ENCODE data around the gene GARIN5B.

GRCh38 chr19:55340784-55341147 lies 22.3 kb downstream of the GARIN5B start:
- no peak for TF ChIP-seq CBX2 (IDR thresholded peaks at IDR 0.05; ENCODE audit: borderline replicate concordance, low read depth)
- TF ChIP-seq POLR2A (IDR thresholded peaks at IDR 0.05; ENCODE audit: low read length): no peak
- TF ChIP-seq, protein P1, sequence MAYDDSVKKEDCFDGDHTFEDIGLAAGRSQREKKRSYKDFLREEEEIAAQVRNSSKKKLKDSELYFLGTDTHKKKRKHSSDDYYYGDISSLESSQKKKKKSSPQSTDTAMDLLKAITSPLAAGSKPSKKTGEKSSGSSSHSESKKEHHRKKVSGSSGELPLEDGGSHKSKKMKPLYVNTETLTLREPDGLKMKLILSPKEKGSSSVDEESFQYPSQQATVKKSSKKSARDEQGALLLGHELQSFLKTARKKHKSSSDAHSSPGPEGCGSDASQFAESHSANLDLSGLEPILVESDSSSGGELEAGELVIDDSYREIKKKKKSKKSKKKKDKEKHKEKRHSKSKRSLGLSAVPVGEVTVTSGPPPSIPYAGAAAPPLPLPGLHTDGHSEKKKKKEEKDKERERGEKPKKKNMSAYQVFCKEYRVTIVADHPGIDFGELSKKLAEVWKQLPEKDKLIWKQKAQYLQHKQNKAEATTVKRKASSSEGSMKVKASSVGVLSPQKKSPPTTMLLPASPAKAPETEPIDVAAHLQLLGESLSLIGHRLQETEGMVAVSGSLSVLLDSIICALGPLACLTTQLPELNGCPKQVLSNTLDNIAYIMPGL (CRISPR knock-in tag; IDR thresholded peaks at IDR 0.05; ENCODE audit: borderline replicate concordance): no peak
- TF ChIP-seq RNF2 (IDR thresholded peaks at IDR 0.05; ENCODE audit: borderline replicate concordance, low read depth): no peak
- TF ChIP-seq, protein P2, sequence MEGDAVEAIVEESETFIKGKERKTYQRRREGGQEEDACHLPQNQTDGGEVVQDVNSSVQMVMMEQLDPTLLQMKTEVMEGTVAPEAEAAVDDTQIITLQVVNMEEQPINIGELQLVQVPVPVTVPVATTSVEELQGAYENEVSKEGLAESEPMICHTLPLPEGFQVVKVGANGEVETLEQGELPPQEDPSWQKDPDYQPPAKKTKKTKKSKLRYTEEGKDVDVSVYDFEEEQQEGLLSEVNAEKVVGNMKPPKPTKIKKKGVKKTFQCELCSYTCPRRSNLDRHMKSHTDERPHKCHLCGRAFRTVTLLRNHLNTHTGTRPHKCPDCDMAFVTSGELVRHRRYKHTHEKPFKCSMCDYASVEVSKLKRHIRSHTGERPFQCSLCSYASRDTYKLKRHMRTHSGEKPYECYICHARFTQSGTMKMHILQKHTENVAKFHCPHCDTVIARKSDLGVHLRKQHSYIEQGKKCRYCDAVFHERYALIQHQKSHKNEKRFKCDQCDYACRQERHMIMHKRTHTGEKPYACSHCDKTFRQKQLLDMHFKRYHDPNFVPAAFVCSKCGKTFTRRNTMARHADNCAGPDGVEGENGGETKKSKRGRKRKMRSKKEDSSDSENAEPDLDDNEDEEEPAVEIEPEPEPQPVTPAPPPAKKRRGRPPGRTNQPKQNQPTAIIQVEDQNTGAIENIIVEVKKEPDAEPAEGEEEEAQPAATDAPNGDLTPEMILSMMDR (IDR thresholded peaks at IDR 0.05): peak; percentile 23; the same call in 1 of the 3 replicates
- no peak for TF ChIP-seq REST (IDR thresholded peaks at IDR 0.05)
- TF ChIP-seq EP300 (IDR thresholded peaks at IDR 0.05): no peak
- TF ChIP-seq KDM5A (IDR thresholded peaks at IDR 0.05): no peak
- no peak for TF ChIP-seq KDM1A (IDR thresholded peaks at IDR 0.05; ENCODE audit: low read depth)
- TF ChIP-seq, protein P3, sequence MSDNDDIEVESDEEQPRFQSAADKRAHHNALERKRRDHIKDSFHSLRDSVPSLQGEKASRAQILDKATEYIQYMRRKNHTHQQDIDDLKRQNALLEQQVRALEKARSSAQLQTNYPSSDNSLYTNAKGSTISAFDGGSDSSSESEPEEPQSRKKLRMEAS (IDR thresholded peaks at IDR 0.05): no peak
- TF ChIP-seq, protein P4, sequence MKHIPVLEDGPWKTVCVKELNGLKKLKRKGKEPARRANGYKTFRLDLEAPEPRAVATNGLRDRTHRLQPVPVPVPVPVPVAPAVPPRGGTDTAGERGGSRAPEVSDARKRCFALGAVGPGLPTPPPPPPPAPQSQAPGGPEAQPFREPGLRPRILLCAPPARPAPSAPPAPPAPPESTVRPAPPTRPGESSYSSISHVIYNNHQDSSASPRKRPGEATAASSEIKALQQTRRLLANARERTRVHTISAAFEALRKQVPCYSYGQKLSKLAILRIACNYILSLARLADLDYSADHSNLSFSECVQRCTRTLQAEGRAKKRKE (CRISPR knock-in tag; IDR thresholded peaks at IDR 0.05; ENCODE audit: low read depth): no peak
- TF ChIP-seq, protein P5, sequence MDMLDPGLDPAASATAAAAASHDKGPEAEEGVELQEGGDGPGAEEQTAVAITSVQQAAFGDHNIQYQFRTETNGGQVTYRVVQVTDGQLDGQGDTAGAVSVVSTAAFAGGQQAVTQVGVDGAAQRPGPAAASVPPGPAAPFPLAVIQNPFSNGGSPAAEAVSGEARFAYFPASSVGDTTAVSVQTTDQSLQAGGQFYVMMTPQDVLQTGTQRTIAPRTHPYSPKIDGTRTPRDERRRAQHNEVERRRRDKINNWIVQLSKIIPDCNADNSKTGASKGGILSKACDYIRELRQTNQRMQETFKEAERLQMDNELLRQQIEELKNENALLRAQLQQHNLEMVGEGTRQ (IDR thresholded peaks at IDR 0.05): no peak
- no peak for TF ChIP-seq RFX5 (IDR thresholded peaks at IDR 0.05)
- no peak for TF ChIP-seq JUNB (IDR thresholded peaks at IDR 0.05)

Measured in A549 (cell line).